ENCODE measurements around the gene PRKCQ. TPM values are rescaled to one million over a fixed set of nuclear protein-coding genes. Genes with fewer than 3 reads are reported as not detected.

The PRKCQ gene
- total RNA-seq = 0.03 TPM in 1 of 2 replicates, not detected in the other

GRCh38 chr10:6579904-6580278, at the start of gene PRKCQ:
Gene PRKCQ (minus strand): TSS chr10:6580276. CDS start chr10:6515135, 65,141 bp downstream.

Measured in smooth muscle cell of the pulmonary artery (primary cell).